Upper lobe of left lung (tissue), 6 donors: ENCODE data around the gene WDSUB1. TPM values are rescaled to one million over a fixed set of nuclear protein-coding genes. Genes with fewer than 3 reads are reported as not detected.

Experiments used
- ATAC-seq, 2 donors: fragments of 200-7000 bp; cut with Tn5 transposase; one replicate each; pipeline ENCODE4 v1.9.1; 2022; ENCODE audit warnings: mild to moderate bottlenecking in 2 of 2, moderate library complexity in 2 of 2; ENCODE audit not compliant: low FRiP score in 2 of 2
- DNase-seq, 2 donors: peaks; one replicate each; pipeline ENCODE4 v3.0.0-alpha.2; 2019 to 2020
- H3K27ac ChIP-seq, 4 donors: fragments of 200-600 bp; sonication (generic); one replicate each; pipeline ENCODE4 v1.5.1; 2016 to 2019
- H3K27me3 ChIP-seq, 4 donors: fragments of 200-600 bp; sonication (generic); one replicate each; pipeline ENCODE4 v1.5.1; 2017 to 2019
- H3K36me3 ChIP-seq, 4 donors: fragments of 200-600 bp; sonication (generic); one replicate each; pipeline ENCODE4 v1.5.1; 2016 to 2019
- H3K4me1 ChIP-seq, 4 donors: fragments of 200-600 bp; sonication (generic); one replicate each; pipeline ENCODE4 v1.5.1; 2018 to 2019
- H3K4me3 ChIP-seq, 4 donors: fragments of 200-600 bp; sonication (generic); one replicate each; pipeline ENCODE4 v1.5.1; 2017 to 2019; ENCODE audit warnings: mild to moderate bottlenecking in 2 of 4, moderate library complexity in 1 of 4
- H3K9me3 ChIP-seq, 4 donors: fragments of 200-600 bp; sonication (generic); one replicate each; pipeline ENCODE4 v1.5.1; 2018 to 2019
- EP300 ChIP-seq, 4 donors: sonication (generic); formaldehyde crosslinking; IDR thresholded peaks; one replicate each; pipeline ENCODE4 v1.5.1; 2017; ENCODE audit warnings: antibody characterized with exemption in 4 of 4, control low read depth in 2 of 4
- POLR2A ChIP-seq, 4 donors: fragments of 450-650 bp; IDR thresholded peaks; one replicate each; pipeline ENCODE4 v1.5.1; 2016 to 2017; ENCODE audit warnings: antibody characterized with exemption in 4 of 4, mild to moderate bottlenecking in 2 of 4
- POLR2AphosphoS5 ChIP-seq, 2 donors: sonication (generic); formaldehyde crosslinking; IDR thresholded peaks; one replicate each; pipeline ENCODE4 v1.5.1; 2017; ENCODE audit warnings: antibody characterized with exemption in 2 of 2
- WGBS, 2 donors: methylation state at CpG; one replicate each; pipeline ENCODE4 v1.1.5; 2017 to 2018; 5-methylcytosine and 5-hydroxymethylcytosine counted together
- total RNA-seq, 6 donors: library from RNA; depleted of rRNA in 4 of 6; stranded (reverse); fragments of >200 nt in 4 of 6; gene quantifications; one replicate each; pipeline versions ENCODE4 v1.1.0 to v1.2.1, GENCODE V29; 2016 to 2021
- TF ChIP-seq, protein P1 (sequence below), 6 experiments: fragments of 450-650 bp in 4 of 6; fragments of 200-600 bp in 2 of 6; sonication (generic) in 2 of 6; IDR thresholded peaks; one replicate each; pipeline ENCODE4 v1.5.1; 2016 to 2019; ENCODE audit warnings: antibody characterized with exemption in 6 of 6
- donor health status: DM: no; HTN: no; CAD: no; lungs with moderate emphysema.
- donor health status: DM: no; HTN: yes; CAD: no; lungs with severe emphysema.

The WDSUB1 gene
- total RNA-seq, 6 donors from 2014 or later = 6.8 to 22.0 (median 13.9) TPM

DNA sequence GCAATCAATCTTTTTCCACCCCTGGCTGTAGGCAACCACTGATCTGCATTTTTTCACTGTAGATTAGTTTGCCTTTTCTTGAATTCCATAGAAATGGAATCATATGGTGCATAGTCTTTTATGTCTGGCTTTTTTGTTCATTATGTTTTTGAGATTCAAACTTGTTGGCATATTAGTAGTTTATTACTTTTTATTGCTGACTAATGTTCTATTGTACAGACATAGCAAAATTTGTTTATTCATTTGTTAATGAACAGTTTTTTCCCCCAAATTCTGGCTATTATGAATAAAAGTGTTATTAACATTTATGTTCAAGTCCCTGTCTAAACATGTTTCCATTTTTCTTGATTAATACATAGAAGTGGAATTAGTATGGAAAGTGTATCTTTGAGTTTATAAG, 21.4 kb upstream of the WDSUB1 start:
- ATAC-seq (no peak), DNase-seq (no peak)
- no peaks in the 10 kb centered on the region for H3K4me1 ChIP-seq
- no peaks in the 10 kb centered on the region for H3K9me3 ChIP-seq
- no peak overlapping the region for H3K4me3 ChIP-seq
- TF ChIP-seq, protein P1, sequence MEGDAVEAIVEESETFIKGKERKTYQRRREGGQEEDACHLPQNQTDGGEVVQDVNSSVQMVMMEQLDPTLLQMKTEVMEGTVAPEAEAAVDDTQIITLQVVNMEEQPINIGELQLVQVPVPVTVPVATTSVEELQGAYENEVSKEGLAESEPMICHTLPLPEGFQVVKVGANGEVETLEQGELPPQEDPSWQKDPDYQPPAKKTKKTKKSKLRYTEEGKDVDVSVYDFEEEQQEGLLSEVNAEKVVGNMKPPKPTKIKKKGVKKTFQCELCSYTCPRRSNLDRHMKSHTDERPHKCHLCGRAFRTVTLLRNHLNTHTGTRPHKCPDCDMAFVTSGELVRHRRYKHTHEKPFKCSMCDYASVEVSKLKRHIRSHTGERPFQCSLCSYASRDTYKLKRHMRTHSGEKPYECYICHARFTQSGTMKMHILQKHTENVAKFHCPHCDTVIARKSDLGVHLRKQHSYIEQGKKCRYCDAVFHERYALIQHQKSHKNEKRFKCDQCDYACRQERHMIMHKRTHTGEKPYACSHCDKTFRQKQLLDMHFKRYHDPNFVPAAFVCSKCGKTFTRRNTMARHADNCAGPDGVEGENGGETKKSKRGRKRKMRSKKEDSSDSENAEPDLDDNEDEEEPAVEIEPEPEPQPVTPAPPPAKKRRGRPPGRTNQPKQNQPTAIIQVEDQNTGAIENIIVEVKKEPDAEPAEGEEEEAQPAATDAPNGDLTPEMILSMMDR (IDR thresholded peaks at IDR 0.05) = no peak
- no peak for TF ChIP-seq POLR2AphosphoS5 (IDR thresholded peaks at IDR 0.05)
- H3K27me3 ChIP-seq = no peaks in the 10 kb centered on the region
- no peaks in the 10 kb centered on the region for H3K36me3 ChIP-seq
- no peak overlapping the region for H3K27ac ChIP-seq

DNA sequence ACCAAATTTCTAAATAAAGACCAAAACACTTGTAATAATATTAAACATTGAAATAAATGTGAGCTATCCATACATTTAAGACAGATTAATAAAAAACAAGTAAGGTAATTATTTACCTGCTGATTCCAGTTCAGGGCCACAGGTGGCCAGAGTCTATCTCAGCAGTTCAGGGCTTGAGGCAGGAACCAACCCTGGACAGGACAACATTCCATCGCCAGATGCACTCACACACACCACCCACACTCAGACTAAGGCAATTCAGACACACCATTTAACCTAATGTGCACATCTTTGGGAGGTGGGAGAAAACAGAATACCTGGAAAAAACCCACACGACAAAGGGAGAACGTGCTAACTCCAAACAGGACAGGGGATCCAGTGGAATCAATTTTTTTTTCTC, 14.1 kb upstream of the WDSUB1 start:
- no peak for ATAC-seq
- no peaks in the 10 kb centered on the region for H3K9me3 ChIP-seq
- no peaks in the 10 kb centered on the region for H3K27me3 ChIP-seq
- WGBS, 2 donors = 74 to 87% methylated on average over 3 of the region's 3 CpGs
- no peaks in the 10 kb centered on the region for H3K4me1 ChIP-seq
- no peak overlapping the region for H3K27ac ChIP-seq
- H3K4me3 ChIP-seq = no peak overlapping the region
- DNase-seq = no peak
- TF ChIP-seq EP300 (IDR thresholded peaks at IDR 0.05) = no peak
- TF ChIP-seq, protein P1 (IDR thresholded peaks at IDR 0.05) = no peak
- no peak for TF ChIP-seq POLR2AphosphoS5 (IDR thresholded peaks at IDR 0.05)
- TF ChIP-seq POLR2A (IDR thresholded peaks at IDR 0.05) = no peak
- H3K36me3 ChIP-seq = no peaks in the 10 kb centered on the region

DNA sequence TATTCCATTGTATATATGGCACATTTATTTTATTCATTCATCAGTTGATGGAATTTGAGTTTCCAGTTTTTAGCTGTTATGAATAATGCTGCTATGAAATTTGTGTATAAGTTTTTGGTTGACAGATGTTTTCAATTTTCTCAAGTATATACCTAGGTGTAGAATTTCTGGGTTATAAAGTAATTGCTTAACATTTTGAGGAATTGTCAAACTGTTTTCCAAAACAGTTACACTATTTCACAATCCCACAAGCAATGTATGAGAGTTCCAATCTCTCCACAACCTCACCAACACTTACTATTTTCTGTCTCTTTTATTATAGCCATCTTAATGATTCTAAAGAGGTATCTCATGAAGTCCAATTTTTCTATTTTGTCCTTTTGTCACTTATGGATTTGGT, 12.5 kb upstream of the WDSUB1 start:
- Histone ChIP-seq H3K36me3 (no peaks in the 10 kb centered on the region), H3K4me1 (no peaks in the 10 kb centered on the region), H3K27ac (no peak overlapping the region), H3K4me3 (no peak overlapping the region), H3K9me3 (no peaks in the 10 kb centered on the region), H3K27me3 (no peaks in the 10 kb centered on the region)
- TF ChIP-seq POLR2A (IDR thresholded peaks at IDR 0.05) (no peak), EP300 (IDR thresholded peaks at IDR 0.05) (no peak), POLR2AphosphoS5 (IDR thresholded peaks at IDR 0.05) (no peak)
- TF ChIP-seq, protein P1 (IDR thresholded peaks at IDR 0.05) = no peak
- DNase-seq = no peak
- ATAC-seq = no peak

DNA sequence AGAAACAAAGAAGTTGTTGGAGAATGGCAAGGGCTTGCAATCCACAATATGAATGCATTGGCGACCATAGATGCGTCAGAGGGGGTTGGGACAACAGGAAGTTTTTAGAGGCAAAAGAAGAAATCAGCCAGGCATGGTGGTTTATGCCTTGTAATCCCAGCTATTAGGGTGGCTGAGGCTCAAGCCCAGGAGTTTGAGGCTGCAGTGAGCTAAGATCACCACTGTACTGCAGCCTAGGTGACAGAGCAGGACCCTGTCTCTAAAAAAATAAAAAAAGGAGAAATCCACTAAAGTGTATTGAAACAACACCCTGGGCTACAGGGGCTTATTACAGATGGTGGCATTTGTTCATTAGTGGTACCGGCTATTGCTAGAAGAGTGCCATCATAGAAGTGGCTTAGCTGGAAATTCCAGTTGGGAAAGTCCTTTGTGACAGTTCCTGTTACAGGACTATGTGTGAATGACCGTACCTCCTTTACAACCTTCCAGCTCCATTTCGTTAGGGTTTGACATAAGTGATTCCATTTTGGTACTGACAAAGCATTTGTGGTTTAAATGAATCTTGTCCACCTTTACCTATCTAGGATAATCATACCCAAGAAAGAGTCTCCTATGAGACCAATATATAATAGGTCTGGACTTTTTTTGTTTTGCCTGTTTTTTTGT, 10.7 kb upstream of the WDSUB1 start:
- DNase-seq (no peak), ATAC-seq (no peak)
- H3K9me3 ChIP-seq = no peaks in the 10 kb centered on the region
- no peaks in the 10 kb centered on the region for H3K36me3 ChIP-seq
- H3K27me3 ChIP-seq = no peaks in the 10 kb centered on the region
- TF ChIP-seq POLR2A (IDR thresholded peaks at IDR 0.05) (no peak), POLR2AphosphoS5 (IDR thresholded peaks at IDR 0.05) (no peak), EP300 (IDR thresholded peaks at IDR 0.05) (no peak)
- TF ChIP-seq, protein P1 (IDR thresholded peaks at IDR 0.05) = no peak
- H3K27ac ChIP-seq = no peak overlapping the region
- H3K4me3 ChIP-seq = no peak overlapping the region
- no peaks in the 10 kb centered on the region for H3K4me1 ChIP-seq
- WGBS, 2 donors = 88 to 90% methylated on average over 5 of the region's 5 CpGs

DNA sequence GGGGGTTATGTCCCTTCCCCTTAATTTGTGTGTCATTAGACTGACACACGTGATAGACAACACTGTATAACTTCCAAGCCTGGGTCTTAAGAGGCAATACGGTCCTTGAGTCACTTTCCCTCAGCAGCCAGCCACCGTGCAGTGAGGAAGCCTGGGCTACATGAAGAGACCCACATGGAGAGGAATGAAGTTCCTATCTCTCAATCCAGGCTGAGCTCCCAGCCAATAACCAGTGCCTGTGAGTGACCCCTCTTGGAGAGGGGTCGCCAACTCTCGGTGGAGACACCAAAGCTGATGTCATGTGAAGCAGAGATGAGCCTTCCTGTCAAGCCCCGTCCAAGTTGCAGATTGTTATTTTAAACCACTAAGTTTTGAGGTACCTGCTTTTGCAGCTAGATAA, 5.7 kb upstream of the WDSUB1 start:
- H3K27ac ChIP-seq = no peak overlapping the region
- no peaks in the 10 kb centered on the region for H3K27me3 ChIP-seq
- no peak overlapping the region for H3K4me3 ChIP-seq
- H3K4me1 ChIP-seq = peaks cover 4 to 13% (median 11%) of the 10 kb centered on the region in 4 donors
- DNase-seq = no peak
- ATAC-seq = no peak
- H3K9me3 ChIP-seq = no peaks in the 10 kb centered on the region
- WGBS, 2 donors = 76% methylated on average over 6 of the region's 6 CpGs
- H3K36me3 ChIP-seq = no peaks in the 10 kb centered on the region
- TF ChIP-seq POLR2A (IDR thresholded peaks at IDR 0.05) (no peak), POLR2AphosphoS5 (IDR thresholded peaks at IDR 0.05) (no peak), EP300 (IDR thresholded peaks at IDR 0.05) (no peak)
- TF ChIP-seq, protein P1 (IDR thresholded peaks at IDR 0.05) = no peak
